Stimulated activated CD4-positive, alpha-beta T cell treated with anti-CD3 and anti-CD28 coated beads, Interleukin-15, amount 100 ng/mL, for 1 hour (primary cell): ENCODE data around the gene TMEM179.
"Not testable (repeated sequence)": the region's sequence is repeated elsewhere in the genome, so short reads cannot be mapped to it uniquely, and the experiment has no call there.

Source experiments
- DNase-seq, 2 donors: peaks; one replicate each; pipeline ENCODE4 v3.0.0-alpha.2; 2020; ENCODE audit warnings: low read depth in 1 of 2, low spot score in 1 of 2

The TMEM179 gene

GRCh38 chr14:104638190-104638589 lies 33.6 kb upstream of the TMEM179 start:
- no peak for DNase-seq

DNA sequence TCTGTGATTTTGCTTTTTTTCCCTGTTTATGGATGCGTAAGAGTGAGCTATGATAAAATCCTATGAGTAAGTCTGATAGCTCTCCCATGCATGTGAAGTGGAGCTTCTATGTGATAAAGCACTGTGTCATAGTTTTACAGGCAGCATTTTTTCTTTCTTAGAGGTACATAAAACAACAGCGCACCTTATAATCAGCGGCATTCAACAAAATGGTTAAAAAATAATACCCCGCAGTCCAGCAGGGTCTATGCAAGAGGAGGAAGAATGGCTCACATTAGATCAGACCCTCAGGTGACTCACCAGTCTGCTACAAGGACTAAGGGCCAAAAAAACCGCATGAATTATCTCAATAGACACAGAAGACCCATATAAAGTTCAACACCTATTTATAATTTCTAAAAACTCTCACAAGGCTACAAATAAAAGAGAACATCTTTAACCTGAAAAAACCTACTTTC lies 33.0 kb upstream of the TMEM179 start:
- DNase-seq = no peak

- not testable (repeated sequence) for DNase-seq
These were observed 32.4 kb upstream of the TMEM179 start for GRCh38 chr14:104636846-104637545.

DNA sequence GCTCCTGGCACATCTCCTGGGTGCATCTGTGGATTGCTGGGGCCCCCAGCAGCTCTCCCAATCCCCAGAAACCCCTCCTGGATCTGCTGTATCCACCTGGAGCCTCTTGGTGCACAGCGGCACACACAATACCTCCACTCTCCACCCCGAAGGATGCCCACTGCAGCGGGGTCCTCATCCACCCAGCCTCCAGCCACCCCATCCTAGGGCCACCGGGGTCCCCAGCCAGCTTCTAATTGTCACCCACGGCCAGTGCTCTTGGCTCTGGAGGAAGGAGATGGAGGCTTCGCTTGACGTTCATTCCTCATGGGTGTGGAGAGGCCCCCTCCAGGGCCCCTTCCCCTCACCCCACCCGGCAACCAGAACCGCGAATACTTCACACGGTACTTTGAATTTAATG lies 31.6 kb upstream of the TMEM179 start:
- DNase-seq = no peak

DNA sequence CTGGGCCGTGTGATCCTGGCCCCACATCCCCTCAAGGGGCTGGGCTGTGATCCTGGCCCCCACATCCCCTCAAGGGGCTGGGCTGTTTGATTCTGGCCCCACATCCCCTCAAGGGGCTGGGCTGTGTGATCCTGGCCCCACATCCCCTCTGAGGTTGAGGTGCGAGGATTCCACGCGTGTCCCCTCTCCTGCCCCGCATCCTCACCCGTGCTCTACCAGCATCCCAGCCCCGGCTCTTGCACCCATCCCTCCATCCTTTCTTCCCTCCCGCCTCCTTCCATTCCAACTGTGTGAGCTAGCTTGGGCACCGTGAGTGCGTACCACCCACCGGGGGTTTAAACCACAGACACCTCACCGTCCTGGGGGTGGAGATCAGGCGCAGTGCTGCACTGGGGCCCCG lies 31.1 kb upstream of the TMEM179 start:
- no peak for DNase-seq

GRCh38 chr14:104634886-104635570 lies 30.5 kb upstream of the TMEM179 start:
- DNase-seq = no peak

DNA sequence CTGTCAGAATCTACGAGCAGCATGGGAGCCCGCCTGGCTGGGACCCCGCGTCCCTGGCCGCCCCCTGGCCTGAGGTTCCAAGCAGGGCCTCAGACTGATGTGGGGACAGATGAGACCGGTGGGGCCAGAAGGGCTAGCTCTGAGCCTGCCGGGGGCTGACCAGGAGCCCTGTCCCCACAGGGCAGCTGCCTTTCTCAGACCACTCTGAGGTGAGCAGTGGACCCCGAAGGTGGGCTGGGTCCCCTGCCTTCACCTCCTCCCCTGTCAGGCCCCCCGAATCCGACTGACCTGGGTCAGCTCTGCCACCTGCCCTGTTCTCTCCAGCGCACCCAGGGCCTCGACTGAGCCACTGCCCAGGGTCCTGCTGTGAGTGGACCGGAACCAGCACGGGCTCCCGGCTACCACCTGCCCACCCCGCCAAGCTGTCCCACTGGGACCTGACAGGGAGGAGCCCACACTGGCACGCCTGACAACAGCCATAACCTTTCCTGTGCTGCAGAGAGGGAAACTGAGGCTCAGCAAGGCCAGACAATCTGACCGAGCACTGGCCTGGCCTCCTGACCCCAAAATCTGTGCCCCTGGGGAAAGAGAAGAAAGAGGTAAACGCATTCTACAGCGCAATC lies 29.7 kb upstream of the TMEM179 start:
- no peak for DNase-seq

DNA sequence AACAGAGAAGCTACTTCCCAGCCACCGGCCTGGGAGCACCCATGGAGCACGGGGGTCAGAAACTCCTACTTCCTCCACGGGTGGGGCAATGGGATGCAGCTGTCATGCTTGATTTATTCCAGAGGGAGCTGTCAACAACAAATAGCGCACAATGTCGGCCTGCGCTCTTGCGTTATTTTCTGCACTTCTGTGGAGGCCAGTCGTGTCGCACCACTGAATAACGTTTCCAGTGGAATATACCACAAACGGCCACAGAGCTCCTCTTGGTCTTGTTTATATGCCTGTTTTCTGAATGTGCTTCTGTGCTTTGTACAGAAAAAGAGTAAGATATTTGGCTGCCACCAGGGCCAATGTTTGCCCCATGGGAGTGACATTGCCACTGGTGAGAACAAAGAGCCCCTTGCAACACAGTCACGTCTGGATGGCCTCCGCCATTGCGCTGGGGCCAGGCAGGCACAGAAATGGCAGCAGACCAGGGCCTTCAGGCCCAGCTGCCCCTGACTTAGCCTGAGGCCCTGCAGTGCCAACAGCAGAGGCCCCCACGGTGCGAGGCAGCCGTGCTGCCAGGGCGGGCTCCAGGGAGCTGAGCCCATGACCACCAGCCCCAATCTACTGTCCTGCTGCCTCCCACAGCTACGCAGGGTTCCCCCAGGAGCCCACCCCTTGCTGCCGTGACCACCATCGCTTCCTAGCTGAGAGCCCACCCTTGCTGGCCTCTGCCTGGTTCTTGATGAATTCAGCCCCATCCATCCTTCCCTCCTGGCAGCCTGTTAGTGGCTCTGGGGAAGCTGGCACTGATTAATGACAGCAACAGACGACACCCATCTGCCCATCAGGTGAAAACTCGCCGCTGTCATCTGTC lies 28.9 kb upstream of the TMEM179 start:
- no peak for DNase-seq

- DNase-seq = no peak
These were observed 28.2 kb upstream of the TMEM179 start for GRCh38 chr14:104632781-104633180.

DNA sequence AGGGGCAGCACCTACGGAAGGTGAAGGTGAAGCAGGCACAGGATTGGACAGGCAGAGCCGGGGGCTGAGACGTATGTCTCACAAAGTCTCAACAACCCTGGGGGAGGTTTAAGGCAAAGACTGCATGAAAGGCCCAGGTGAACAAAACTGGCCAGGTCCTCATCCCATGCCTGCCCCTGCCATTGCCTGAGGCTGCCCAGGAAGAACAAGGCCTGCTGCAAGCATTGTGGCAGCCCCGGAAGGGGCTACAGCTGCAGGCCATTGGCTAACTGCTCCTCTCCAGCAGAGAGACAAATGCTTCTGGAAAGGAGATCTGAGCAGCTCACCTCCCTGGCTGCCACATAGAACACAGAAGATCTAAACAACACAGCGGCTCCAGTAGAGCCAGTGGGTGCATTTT lies 20.4 kb upstream of the TMEM179 start:
- DNase-seq = no peak

DNA sequence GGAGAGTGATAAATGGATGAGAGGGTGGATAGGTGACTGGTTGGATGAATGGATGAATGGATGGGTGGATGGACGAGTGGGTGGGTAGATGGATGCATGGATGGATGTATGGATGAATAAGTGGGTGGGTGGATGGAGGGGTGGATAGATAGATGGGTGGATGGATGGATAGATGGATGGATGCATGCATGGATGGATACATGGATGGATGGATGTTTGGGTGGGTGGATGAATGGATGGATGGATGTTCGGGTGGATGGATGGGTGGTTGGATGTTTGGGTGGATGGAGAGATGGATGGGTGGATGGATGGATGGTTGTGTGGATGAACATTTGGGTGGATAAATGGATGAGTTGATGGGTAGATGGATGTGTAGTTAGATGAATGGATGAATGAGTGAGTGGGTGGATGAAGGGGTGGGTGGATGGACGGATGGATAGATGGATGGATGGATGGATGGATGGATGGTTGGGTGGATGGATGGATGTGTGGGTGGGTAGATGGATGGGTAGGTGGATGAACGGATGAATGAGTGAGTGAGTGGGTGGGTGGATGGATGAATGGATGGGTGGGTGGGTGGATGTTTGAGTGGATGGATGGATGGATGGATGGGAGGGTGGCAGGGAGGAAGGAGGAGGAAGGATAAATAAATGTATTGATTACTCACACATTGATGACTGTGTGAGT lies 9.7 kb upstream of the TMEM179 start:
- DNase-seq = no peak

- no peak for DNase-seq
These were observed 7.3 kb upstream of the TMEM179 start for GRCh38 chr14:104611881-104612280.

DNA sequence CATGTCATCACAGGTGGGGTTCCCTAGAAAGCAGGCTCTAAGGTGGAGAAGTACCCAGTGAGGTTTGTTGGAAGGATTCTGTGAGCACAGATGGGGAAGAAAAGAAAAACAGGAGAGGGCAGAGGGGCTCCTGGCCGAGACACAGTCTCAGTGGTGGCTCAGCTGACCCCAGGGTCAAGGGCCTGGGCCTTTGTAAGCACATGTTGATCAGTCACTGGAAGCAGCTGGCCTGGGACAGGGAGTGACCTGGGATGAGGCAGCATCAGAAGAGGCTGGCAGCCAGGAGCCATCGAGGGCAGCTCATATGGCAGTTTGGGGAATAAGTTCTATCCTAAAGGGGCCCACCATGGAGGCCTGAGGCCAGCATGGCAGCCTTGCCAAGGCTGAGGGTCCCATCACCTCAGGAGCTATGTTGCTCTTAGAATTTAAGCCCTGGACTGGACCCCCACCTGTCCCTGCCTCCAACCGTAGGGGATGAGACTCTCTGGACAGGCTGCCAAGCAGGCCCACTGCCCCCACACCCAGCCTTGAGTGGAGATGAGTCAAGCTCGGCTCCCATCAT lies 6.3 kb upstream of the TMEM179 start:
- DNase-seq = no peak

DNA sequence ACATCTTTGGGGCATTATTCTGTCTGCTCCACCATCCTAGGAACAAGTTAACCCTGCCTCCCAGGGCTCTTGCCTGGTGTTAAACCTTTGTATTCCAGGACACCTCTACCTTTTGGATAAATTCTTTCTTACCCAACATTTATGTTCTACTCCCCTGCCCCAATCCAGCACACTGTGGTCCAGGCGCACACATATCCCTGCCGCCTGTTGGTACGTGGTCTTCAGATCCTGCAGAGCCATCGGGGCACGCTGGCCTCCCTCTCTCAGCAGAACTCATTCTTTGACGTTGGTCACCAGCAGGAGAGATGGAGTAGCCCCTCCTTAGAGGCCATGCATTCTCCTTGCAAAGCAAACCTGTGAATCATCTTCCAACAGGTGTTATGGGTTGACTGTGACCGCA lies 5.1 kb upstream of the TMEM179 start:
- no peak for DNase-seq

DNA sequence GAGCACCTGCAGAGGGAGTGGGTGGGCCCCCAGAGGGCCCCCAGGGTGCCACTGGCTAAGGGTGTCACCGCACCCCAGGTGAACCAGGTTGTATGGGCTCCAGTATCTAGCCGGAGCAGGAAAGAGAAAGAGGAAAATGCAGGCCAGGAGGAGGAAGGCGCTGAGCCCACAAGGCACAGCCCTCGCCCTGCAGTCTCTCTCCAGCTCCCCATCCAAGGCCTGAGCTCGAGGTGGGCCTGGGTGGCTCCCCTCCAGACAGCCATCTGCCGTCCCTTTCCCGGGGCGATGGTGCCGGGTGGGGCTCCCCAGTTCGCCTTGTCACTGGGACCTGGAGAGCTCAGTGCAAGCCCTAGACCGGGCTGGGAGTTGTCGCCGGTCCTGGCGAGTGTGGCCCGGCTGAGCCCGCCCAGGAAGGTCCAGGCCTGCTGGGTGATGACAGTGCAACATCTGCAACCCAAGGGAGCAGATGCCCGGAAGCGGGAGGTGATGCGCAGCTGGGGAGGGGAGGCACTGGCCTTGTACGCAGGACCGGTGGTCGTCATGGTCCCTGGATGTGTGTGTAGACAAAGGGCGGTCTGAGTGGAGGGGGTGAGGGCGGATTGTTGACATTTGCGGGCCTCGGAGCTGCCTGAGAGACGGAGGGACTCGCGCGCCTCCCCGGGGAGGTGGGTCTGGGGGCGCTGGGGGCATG lies 716 bp downstream of the TMEM179 start:
- no peak for DNase-seq

DNA sequence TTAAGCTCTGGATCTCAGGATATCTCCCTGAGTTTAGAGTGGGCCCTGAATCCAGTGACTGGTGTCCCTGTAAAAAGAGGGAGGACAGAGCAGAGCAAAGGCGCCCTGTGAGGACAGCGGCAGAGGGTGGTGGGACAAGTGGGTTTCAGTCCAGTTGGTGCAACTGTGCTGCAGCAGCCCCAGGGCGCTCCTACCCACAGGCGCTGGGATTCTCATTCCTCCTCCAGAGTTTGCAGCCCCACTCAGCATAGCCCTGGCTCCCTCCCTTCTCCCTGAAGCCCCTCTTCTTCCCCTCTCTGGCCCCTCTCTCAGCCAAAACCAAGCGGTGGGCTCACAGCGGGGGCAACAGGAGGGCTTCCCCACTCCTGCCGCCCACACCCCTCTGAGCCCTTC lies 1.6 kb downstream of the TMEM179 start:
- DNase-seq = no peak

GRCh38 chr14:104602315-104602932 lies 2.1 kb downstream of the TMEM179 start:
- no peak for DNase-seq

DNA sequence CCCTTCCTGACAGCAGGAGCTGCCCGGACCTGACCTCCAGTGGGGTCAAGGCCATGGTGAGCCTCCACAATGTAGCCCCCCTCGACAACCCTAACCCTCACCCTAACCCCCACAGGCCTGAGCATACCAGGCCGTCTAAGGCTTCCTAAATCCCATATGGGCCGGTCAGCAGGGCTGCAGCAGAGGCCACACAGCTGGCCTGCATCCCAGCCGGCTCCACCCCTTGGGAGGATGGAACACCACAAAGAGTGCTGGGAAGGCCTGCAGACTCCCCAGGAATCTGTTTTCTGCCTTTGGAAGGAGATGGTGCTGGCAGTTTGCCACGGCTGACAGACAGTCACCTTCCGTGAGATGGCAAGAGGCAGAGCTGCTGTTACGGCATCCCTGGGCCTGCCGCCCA lies 2.8 kb downstream of the TMEM179 start:
- DNase-seq = no peak

GRCh38 chr14:104600805-104601204 lies 3.8 kb downstream of the TMEM179 start:
- DNase-seq = no peak
